ENCODE results near the gene VAMP5. TPM values are rescaled to one million over a fixed set of nuclear protein-coding genes. Genes with fewer than 3 reads are reported as not detected.

VAMP5 gene
- total and polyA plus RNA-seq, 10 of the 15 experiments (the other 5 are each of a cell fraction or from before 2014, with no cell fraction given): 3.8 to 52.7 (median 24.1) TPM

DNA sequence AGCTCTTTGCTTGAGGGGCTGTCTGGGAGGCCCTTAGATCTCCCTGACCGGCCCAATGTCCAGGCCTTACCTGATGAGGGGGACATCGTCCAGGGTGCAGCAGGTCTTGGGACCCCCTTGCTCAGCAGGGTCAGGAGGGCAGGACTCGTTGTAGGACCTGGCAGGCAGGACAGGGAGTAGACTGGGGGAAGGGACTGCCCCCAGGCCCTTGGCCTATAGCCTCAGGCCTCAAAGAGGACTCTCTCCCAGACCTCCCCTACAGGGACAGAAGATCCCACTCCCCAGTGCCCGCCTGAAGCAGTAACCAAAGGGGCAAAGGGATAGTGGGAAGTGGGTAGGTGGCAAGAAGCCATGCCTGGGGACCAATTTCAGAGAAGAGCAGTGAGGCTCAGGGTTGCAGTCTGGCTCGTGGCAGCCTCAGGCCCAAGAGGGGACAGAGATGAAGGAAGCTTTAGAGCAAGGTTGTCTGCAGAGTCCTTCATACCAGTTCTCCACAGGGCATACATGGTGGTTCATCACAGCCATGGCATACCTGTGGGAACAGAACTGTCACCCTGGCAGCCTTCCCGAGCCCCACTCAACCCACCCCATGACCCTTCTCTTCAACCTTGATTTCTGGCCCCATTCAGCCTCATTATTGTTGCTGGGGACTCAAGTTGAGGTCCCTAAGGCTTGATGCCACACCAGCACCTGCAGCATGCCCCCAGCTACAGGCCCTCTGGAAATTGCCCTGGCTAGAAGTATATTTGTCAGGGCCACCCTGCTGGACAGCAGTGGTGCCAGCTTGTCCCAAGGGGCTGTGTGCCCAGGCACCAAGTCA lies 16.9 kb downstream of the VAMP5 start (continued):
- TF ChIP-seq STAT3 (IDR thresholded peaks at IDR 0.05; ENCODE audit: low read depth, low read length): no peak
- no peak for TF ChIP-seq KLF5 (IDR thresholded peaks at IDR 0.05; ENCODE audit: partially characterized antibody)
- TF ChIP-seq NR2F1 (conservative IDR thresholded peaks at IDR 0.05): no peak
- TF ChIP-seq SMARCA5 (IDR thresholded peaks at IDR 0.05): no peak

- Histone ChIP-seq H3K9ac (ENCODE audit: control insufficient read depth, insufficient read depth, low read length) (peak overlapping the region; percentile 56; the same call in 1 of the 2 replicates), H3K4me3 (peak overlapping the region; percentile 58; the same call in 1 of the 2 replicates), H3K36me3 (ENCODE audit: control insufficient read depth in 2 of 2, insufficient read depth in 2 of 2, low read length in 1 of 2) (peaks cover 0 to 14% of the 10 kb centered on the region in 2 experiments; a peak in 3 of 4 replicates), H4K20me1 (ENCODE audit: control insufficient read depth, insufficient read depth) (no peaks in the 10 kb centered on the region), H3K4me1 (ENCODE audit: control insufficient read depth, insufficient read depth, low read length) (no peaks in the 10 kb centered on the region; the same call in 1 of the 2 replicates), H2AFZ (ENCODE audit: control insufficient read depth, low read depth, low read length) (peak overlapping the region; percentile 91), H3K79me2 (ENCODE audit: control insufficient read depth, insufficient read depth, low read length) (peaks cover 5% of the 10 kb centered on the region), H3K4me2 (ENCODE audit: control insufficient read depth, insufficient read depth) (peak overlapping the region; percentile 95), H3K9me3 (replicated peaks; ENCODE audit: control insufficient read depth, insufficient read depth, low read length) (no peaks in the 10 kb centered on the region), H3K27me3 (replicated peaks in 1 of 2; ENCODE audit: control insufficient read depth in 2 of 2, insufficient read depth in 2 of 2, low read length in 1 of 2) (no peaks in the 10 kb centered on the region), H3K27ac (ENCODE audit: control insufficient read depth, insufficient read depth) (no peak overlapping the region)
- 11% methylated on average over 32 of the region's 36 CpGs for WGBS (ENCODE audit: insufficient coverage, insufficient replicate concordance, low lambda C conversion rate, missing lambda C conversion rate)
- FAIRE-seq (no peak), DNase-seq (ENCODE audit: low read depth, low spot score) (no peak), ATAC-seq (peak; percentile 64)
- CTCF ChIA-PET: interaction anchor here (0.7 kb wide), 1 partner anchor 41 kb away, joined by 3 read pairs; the partner anchor contains the start of gene GGCX
- POLR2A ChIA-PET: interaction anchor here (0.9 to 1.9 kb wide), 4 partner anchors 9 to 103 kb away, joined by 3 to 10 read pairs (median 4); partner anchors contain the start of gene C2orf68
- no TSS peak for BruUV-seq (replicated peaks)
- intact Hi-C loops (cut with micrococcal nuclease; ENCODE audit: unreplicated experiment): loop anchor here (2.0 kb wide), 1 partner anchor 41 kb away; the partner anchor contains the start of gene GGCX
- RAD21 ChIA-PET (ENCODE audit: unreplicated experiment): no interaction called here
- in situ Hi-C loops (cut with MboI): no loop called here
- no peak for TF ChIP-seq STAT3 (IDR thresholded peaks at IDR 0.05; ENCODE audit: low read depth, low read length)
- TF ChIP-seq NR2F1 (conservative IDR thresholded peaks at IDR 0.05): no peak
- TF ChIP-seq BHLHE40 (IDR thresholded peaks at IDR 0.05; ENCODE audit: borderline replicate concordance in 1 of 2, low read depth in 2 of 2, low read length in 1 of 2): no peak
- TF ChIP-seq WRNIP1 (IDR thresholded peaks at IDR 0.05; ENCODE audit: borderline replicate concordance, low read depth, low read length): no peak
- no peak for TF ChIP-seq BRCA1 (IDR thresholded peaks at IDR 0.05; ENCODE audit: low read depth, low read length)
- no peak for TF ChIP-seq IRF4 (IDR thresholded peaks at IDR 0.05; ENCODE audit: low read depth, low read length)
- no peak for TF ChIP-seq NFYB (IDR thresholded peaks at IDR 0.05; ENCODE audit: insufficient read depth, low read depth, low read length)
- no peak for TF ChIP-seq SMARCA5 (IDR thresholded peaks at IDR 0.05)
- no peak for TF ChIP-seq PML (IDR thresholded peaks at IDR 0.05; ENCODE audit: low read length)
- TF ChIP-seq EED (IDR thresholded peaks at IDR 0.05; ENCODE audit: low read depth): no peak
- no peak for TF ChIP-seq TCF3 (IDR thresholded peaks at IDR 0.05; ENCODE audit: borderline replicate concordance, insufficient read depth, low read depth, low read length)
- TF ChIP-seq USF1 (IDR thresholded peaks at IDR 0.05; ENCODE audit: borderline replicate concordance, extremely low read length, insufficient read depth, low read depth, low read length): peak; percentile 7
- peak; percentile 23 for TF ChIP-seq HDAC6 (IDR thresholded peaks at IDR 0.05; ENCODE audit: unreplicated experiment)
- SMC1A ChIA-PET (ENCODE audit: uncharacterized antibody, unreplicated experiment): interaction anchor here (0.7 kb wide), 1 partner anchor 245 kb away, joined by 3 read pairs; no protein-coding TSS in a partner anchor
Observed at GRCh38 chr2:85601771-85602475, 17.7 kb downstream of the VAMP5 start.

Measured in GM12878 (cell line).